ENCODE results near the gene PSMD7. TPM values are rescaled to one million over a fixed set of nuclear protein-coding genes. Genes with fewer than 3 reads are reported as not detected.
A peak's percentile ranks its signal among the peaks of the same experiment; 100 is the strongest.

The PSMD7 gene
- total RNA-seq, 2 experiments from 2014 or later = 123 to 127 TPM

DNA sequence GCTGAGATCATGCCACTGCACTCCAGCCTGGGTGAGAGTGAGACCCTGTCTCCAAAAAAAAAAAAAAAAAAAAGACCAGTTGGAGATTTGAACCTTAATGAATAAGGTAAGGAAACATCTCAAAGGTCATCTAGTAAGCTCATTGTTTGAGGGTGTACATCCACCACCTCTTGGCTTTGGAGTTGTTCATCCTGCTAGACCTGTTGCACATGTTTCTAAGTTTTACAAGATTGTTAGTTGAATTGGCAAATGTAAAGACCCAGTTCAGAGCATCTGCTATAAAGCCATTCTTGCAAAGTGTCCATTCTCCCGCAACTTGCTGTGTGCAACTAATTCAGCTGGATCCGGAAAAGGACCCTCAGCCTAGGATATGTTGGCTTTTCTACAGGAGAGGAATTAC lies 1.5 kb downstream of the PSMD7 start:
- Mint-ChIP-seq H3K9me3 (no peaks in the 10 kb centered on the region), H3K36me3 (ENCODE audit: low read depth) (peaks cover 68% of the 10 kb centered on the region), H3K4me3 (peak overlapping the region; percentile 98), H3K4me1 (ENCODE audit: low read depth) (peaks cover 42% of the 10 kb centered on the region), H3K27ac (peak overlapping the region; percentile 96), H3K27me3 (no peaks in the 10 kb centered on the region)
- intact Hi-C loops (cut with DNase I, micrococcal nuclease) = loop anchor here (5.0 to 10.0 kb wide), 7 partner anchors 309 to 1633 kb away; partner anchors contain the start of genes GLG1 (in 2 of the 2), ADAT1 (in 1 of the 2), CFDP1 (in 1 of the 2) and ZFP1 (in 1 of the 2)
- no peak for ATAC-seq (ENCODE audit: poor library complexity)
- POLR2A ChIA-PET = no interaction called here
- DNase-seq = no peak
- CTCF ChIA-PET = interaction anchor here (1.0 kb wide), 1 partner anchor 12 kb away, joined by 3 read pairs; no protein-coding TSS in a partner anchor
- peak overlapping the region in 1 of 2 donors; percentile 25 for H3K27ac ChIP-seq (ENCODE audit: low read depth in 1 of 2, low read length in 2 of 2)
- peaks cover 40% of the 10 kb centered on the region for H3K36me3 ChIP-seq (ENCODE audit: insufficient read depth, low read length)
- H3K27me3 ChIP-seq (ENCODE audit: control insufficient read depth in 1 of 2, insufficient read depth in 2 of 2, low read length in 2 of 2) = no peaks in the 10 kb centered on the region
- TF ChIP-seq, protein P1, sequence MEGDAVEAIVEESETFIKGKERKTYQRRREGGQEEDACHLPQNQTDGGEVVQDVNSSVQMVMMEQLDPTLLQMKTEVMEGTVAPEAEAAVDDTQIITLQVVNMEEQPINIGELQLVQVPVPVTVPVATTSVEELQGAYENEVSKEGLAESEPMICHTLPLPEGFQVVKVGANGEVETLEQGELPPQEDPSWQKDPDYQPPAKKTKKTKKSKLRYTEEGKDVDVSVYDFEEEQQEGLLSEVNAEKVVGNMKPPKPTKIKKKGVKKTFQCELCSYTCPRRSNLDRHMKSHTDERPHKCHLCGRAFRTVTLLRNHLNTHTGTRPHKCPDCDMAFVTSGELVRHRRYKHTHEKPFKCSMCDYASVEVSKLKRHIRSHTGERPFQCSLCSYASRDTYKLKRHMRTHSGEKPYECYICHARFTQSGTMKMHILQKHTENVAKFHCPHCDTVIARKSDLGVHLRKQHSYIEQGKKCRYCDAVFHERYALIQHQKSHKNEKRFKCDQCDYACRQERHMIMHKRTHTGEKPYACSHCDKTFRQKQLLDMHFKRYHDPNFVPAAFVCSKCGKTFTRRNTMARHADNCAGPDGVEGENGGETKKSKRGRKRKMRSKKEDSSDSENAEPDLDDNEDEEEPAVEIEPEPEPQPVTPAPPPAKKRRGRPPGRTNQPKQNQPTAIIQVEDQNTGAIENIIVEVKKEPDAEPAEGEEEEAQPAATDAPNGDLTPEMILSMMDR (IDR thresholded peaks at IDR 0.05) = no peak
- H3K4me1 ChIP-seq (ENCODE audit: insufficient read depth, low read length) = peaks cover 21% of the 10 kb centered on the region
- H3K9me3 ChIP-seq (ENCODE audit: control insufficient read depth in 1 of 2, insufficient read depth in 1 of 2, low read length in 2 of 2) = no peaks in the 10 kb centered on the region
- peak overlapping the region; percentile 86 for H3K4me3 ChIP-seq (ENCODE audit: low read length)

GRCh38 chr16:74302341-74302740 lies 5.7 kb downstream of the PSMD7 start:
- Histone ChIP-seq H3K36me3 (ENCODE audit: insufficient read depth, low read length) (peaks cover 82% of the 10 kb centered on the region), H3K27ac (ENCODE audit: low read depth in 1 of 2, low read length in 2 of 2) (no peak overlapping the region), H3K9me3 (ENCODE audit: control insufficient read depth in 1 of 2, insufficient read depth in 1 of 2, low read length in 2 of 2) (no peaks in the 10 kb centered on the region), H3K4me3 (ENCODE audit: low read length) (no peak overlapping the region), H3K27me3 (ENCODE audit: control insufficient read depth in 1 of 2, insufficient read depth in 2 of 2, low read length in 2 of 2) (no peaks in the 10 kb centered on the region), H3K4me1 (ENCODE audit: insufficient read depth, low read length) (peaks cover 14% of the 10 kb centered on the region)
- no peak for ATAC-seq (ENCODE audit: poor library complexity)
- intact Hi-C loops (cut with DNase I, micrococcal nuclease) = no loop called here
- TF ChIP-seq, protein P1 (IDR thresholded peaks at IDR 0.05) = no peak
- Mint-ChIP-seq H3K4me3 (no peak overlapping the region), H3K27me3 (no peaks in the 10 kb centered on the region), H3K9me3 (no peaks in the 10 kb centered on the region), H3K36me3 (ENCODE audit: low read depth) (peaks cover 95% of the 10 kb centered on the region), H3K27ac (no peak overlapping the region), H3K4me1 (ENCODE audit: low read depth) (peaks cover 20% of the 10 kb centered on the region)
- CTCF ChIA-PET = no interaction called here
- DNase-seq = no peak
- POLR2A ChIA-PET = no interaction called here

DNA sequence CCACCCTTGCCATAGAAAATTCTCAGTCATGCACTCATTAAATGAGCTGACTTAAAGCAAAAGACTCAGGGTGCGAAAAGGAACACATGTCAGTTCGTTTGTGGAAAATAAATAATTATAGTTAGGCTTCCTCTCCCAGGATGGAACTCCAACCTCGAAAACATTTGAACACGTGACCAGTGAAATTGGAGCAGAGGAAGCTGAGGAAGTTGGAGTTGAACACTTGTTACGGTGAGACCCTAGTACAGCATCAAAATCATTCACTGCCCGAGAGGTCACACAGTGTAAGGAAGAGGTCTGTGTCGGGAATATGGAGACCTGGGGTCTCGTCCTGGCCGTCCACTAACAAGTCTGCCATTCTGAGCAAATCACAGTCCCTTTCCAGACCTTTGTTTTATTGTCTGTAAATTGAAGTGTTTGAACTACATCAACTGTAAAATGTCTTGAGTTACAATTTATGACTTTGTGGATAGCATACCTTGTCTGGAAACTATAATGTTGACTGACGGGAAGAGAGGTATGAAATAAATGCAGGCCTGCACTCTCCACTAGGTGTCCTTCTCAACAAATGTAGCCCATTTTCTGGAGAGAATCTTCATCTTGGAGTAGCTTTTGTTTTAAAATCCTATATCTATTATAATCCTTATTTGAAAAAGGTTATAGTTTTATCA lies 7.7 kb downstream of the PSMD7 start:
- ATAC-seq (ENCODE audit: poor library complexity) (no peak), DNase-seq (no peak)
- no peak overlapping the region for H3K27ac Mint-ChIP-seq
- ChIA-PET POLR2A (interaction anchor here (0.6 kb wide), 1 partner anchor 1358 kb away, joined by 3 read pairs; no protein-coding TSS in a partner anchor), CTCF (no interaction called here)
- H3K4me1 Mint-ChIP-seq (ENCODE audit: low read depth) = peaks cover 15% of the 10 kb centered on the region
- Histone ChIP-seq H3K36me3 (ENCODE audit: insufficient read depth, low read length) (peaks cover 91% of the 10 kb centered on the region), H3K4me3 (ENCODE audit: low read length) (no peak overlapping the region), H3K9me3 (ENCODE audit: control insufficient read depth in 1 of 2, insufficient read depth in 1 of 2, low read length in 2 of 2) (no peaks in the 10 kb centered on the region), H3K27ac (ENCODE audit: low read depth in 1 of 2, low read length in 2 of 2) (no peak overlapping the region), H3K4me1 (ENCODE audit: insufficient read depth, low read length) (no peaks in the 10 kb centered on the region), H3K27me3 (ENCODE audit: control insufficient read depth in 1 of 2, insufficient read depth in 2 of 2, low read length in 2 of 2) (no peaks in the 10 kb centered on the region)
- no peak overlapping the region for H3K4me3 Mint-ChIP-seq
- TF ChIP-seq, protein P1 (IDR thresholded peaks at IDR 0.05) = peak; percentile 26
- intact Hi-C loops (cut with DNase I, micrococcal nuclease) = no loop called here
- H3K27me3 Mint-ChIP-seq = no peaks in the 10 kb centered on the region
- H3K9me3 Mint-ChIP-seq = no peaks in the 10 kb centered on the region
- peaks cover 87% of the 10 kb centered on the region for H3K36me3 Mint-ChIP-seq (ENCODE audit: low read depth)
